Loucy (cell line): ENCODE data around the gene DPP3.

Source experiments
- EZH2phosphoT487 ChIP-seq: fragments of 200-600 bp; IDR thresholded peaks from 2 replicates; pipeline ENCODE4 v1.6.1; 2018; ENCODE audit warnings: antibody characterized with exemption, mild to moderate bottlenecking, moderate library complexity, borderline replicate concordance
- TF ChIP-seq, protein P1 (sequence below): fragments of 200-600 bp; sonication (generic); conservative IDR thresholded peaks from 2 replicates; pipeline ENCODE4 v1.5.1; 2014; ENCODE audit warnings: mild to moderate bottlenecking, antibody characterized with exemption, low read length

GRCh38 chr11:66547662-66548009 is 67.4 kb downstream of the DPP3 start:
- TF ChIP-seq, protein P1, sequence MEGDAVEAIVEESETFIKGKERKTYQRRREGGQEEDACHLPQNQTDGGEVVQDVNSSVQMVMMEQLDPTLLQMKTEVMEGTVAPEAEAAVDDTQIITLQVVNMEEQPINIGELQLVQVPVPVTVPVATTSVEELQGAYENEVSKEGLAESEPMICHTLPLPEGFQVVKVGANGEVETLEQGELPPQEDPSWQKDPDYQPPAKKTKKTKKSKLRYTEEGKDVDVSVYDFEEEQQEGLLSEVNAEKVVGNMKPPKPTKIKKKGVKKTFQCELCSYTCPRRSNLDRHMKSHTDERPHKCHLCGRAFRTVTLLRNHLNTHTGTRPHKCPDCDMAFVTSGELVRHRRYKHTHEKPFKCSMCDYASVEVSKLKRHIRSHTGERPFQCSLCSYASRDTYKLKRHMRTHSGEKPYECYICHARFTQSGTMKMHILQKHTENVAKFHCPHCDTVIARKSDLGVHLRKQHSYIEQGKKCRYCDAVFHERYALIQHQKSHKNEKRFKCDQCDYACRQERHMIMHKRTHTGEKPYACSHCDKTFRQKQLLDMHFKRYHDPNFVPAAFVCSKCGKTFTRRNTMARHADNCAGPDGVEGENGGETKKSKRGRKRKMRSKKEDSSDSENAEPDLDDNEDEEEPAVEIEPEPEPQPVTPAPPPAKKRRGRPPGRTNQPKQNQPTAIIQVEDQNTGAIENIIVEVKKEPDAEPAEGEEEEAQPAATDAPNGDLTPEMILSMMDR = no peak
- TF ChIP-seq EZH2phosphoT487 = no peak
